Measurements from ENCODE around the gene TNS3.

TNS3 gene

GRCh38 chr7:47582764-47583738 is 1.1 kb upstream of the TNS3 start:
- no peak for TF ChIP-seq CTCF (IDR thresholded peaks at IDR 0.05; ENCODE audit: control extremely low read depth, extremely low read depth, low read depth, missing control alignments)
- ChIA-PET CTCF (no interaction called here), POLR2A (no interaction called here)
- DNase-seq (ENCODE audit: extremely low spot score) = no peak

- ChIA-PET POLR2A (no interaction called here), CTCF (no interaction called here)
- DNase-seq (ENCODE audit: extremely low spot score) = no peak
- TF ChIP-seq CTCF (IDR thresholded peaks at IDR 0.05; ENCODE audit: control extremely low read depth, extremely low read depth, low read depth, missing control alignments) = no peak
Measured at GRCh38 chr7:47581438-47581803, 490 bp downstream of the TNS3 start.

- ChIA-PET POLR2A (no interaction called here), CTCF (no interaction called here)
- DNase-seq (ENCODE audit: extremely low spot score) = no peak
- no peak for TF ChIP-seq CTCF (IDR thresholded peaks at IDR 0.05; ENCODE audit: control extremely low read depth, extremely low read depth, low read depth, missing control alignments)
Measured at GRCh38 chr7:47580811-47581331, 1.0 kb downstream of the TNS3 start.

- POLR2A ChIA-PET = no interaction called here
- CTCF ChIA-PET = no interaction called here
- no peak for DNase-seq (ENCODE audit: extremely low spot score)
- no peak for TF ChIP-seq CTCF (IDR thresholded peaks at IDR 0.05; ENCODE audit: control extremely low read depth, extremely low read depth, low read depth, missing control alignments)
Measured at GRCh38 chr7:47580175-47580706, 1.7 kb downstream of the TNS3 start.

GRCh38 chr7:47579458-47579857 is 2.5 kb downstream of the TNS3 start:
- no peak for DNase-seq (ENCODE audit: extremely low spot score)
- CTCF ChIA-PET = no interaction called here
- no peak for TF ChIP-seq CTCF (IDR thresholded peaks at IDR 0.05; ENCODE audit: control extremely low read depth, extremely low read depth, low read depth, missing control alignments)
- POLR2A ChIA-PET = no interaction called here

GRCh38 chr7:47578579-47579270 is 3.2 kb downstream of the TNS3 start:
- TF ChIP-seq CTCF (IDR thresholded peaks at IDR 0.05; ENCODE audit: control extremely low read depth, extremely low read depth, low read depth, missing control alignments) = no peak
- no peak for DNase-seq (ENCODE audit: extremely low spot score)
- ChIA-PET POLR2A (no interaction called here), CTCF (no interaction called here)

All from GM10248 (cell line).